ENCODE results near the gene KAT2B. TPM values are rescaled to one million over a fixed set of nuclear protein-coding genes. Genes with fewer than 3 reads are reported as not detected.
A peak's percentile ranks its signal among the peaks of the same experiment; 100 is the strongest.

The KAT2B gene
- total and polyA plus RNA-seq, 4 donors = 7.5 to 58.5 (median 16.3) TPM

GRCh38 chr3:20035019-20035418 is 5.2 kb upstream of the KAT2B start (continued):
- TF ChIP-seq CTCF (IDR thresholded peaks at IDR 0.05; ENCODE audit: low read depth, low read length, missing input control) = no peak
- no peak for TF ChIP-seq GABPA (IDR thresholded peaks at IDR 0.05 in 1 of 2, conservative IDR thresholded peaks at IDR 0.05 in 1 of 2)

- TF ChIP-seq ZBTB33 (IDR thresholded peaks at IDR 0.05) = no peak
- peak; percentile 37 to 40 for TF ChIP-seq RAD21 (IDR thresholded peaks at IDR 0.05)
- Histone ChIP-seq H3K9me3 (ENCODE audit: control insufficient read depth in 4 of 4, low read length in 3 of 4) (no peaks in the 10 kb centered on the region), H3K36me3 (ENCODE audit: control insufficient read depth in 4 of 4, insufficient read depth in 3 of 4, low read depth in 1 of 4, low read length in 3 of 4) (no peaks in the 10 kb centered on the region), H3K4me1 (ENCODE audit: control insufficient read depth in 4 of 4, insufficient read depth in 4 of 4, low read length in 3 of 4) (peaks cover 3 to 30% (median 21%) of the 10 kb centered on the region in 4 donors), H3K9ac (ENCODE audit: low read depth in 1 of 2, low read length in 2 of 2) (no peak overlapping the region), H3K27me3 (ENCODE audit: control insufficient read depth in 4 of 4, insufficient read depth in 4 of 4, low read length in 3 of 4) (no peaks in the 10 kb centered on the region), H3K27ac (ENCODE audit: low read depth in 1 of 2, low read length in 2 of 2) (no peak overlapping the region), H3K4me3 (ENCODE audit: low read depth in 1 of 3, low read length in 3 of 3) (no peak overlapping the region)
- 89% methylated on average over 1 of the region's 1 CpG for WGBS
- DNase-seq (ENCODE audit: low spot score) = no peak
Measured at GRCh38 chr3:20037255-20037996, 2.8 kb upstream of the KAT2B start.

GRCh38 chr3:20038699-20039465 is 1.4 kb upstream of the KAT2B start:
- 12% methylated on average over 16 of the region's 16 CpGs for WGBS
- Histone ChIP-seq H3K9me3 (ENCODE audit: control insufficient read depth in 4 of 4, low read length in 3 of 4) (no peaks in the 10 kb centered on the region), H3K9ac (ENCODE audit: low read depth in 1 of 2, low read length in 2 of 2) (peak overlapping the region; percentile 70 to 71), H3K36me3 (ENCODE audit: control insufficient read depth in 4 of 4, insufficient read depth in 3 of 4, low read depth in 1 of 4, low read length in 3 of 4) (no peaks in the 10 kb centered on the region), H3K4me3 (ENCODE audit: low read depth in 1 of 3, low read length in 3 of 3) (peak overlapping the region; percentile 14 to 98 (median 83)), H3K27me3 (ENCODE audit: control insufficient read depth in 4 of 4, insufficient read depth in 4 of 4, low read length in 3 of 4) (no peaks in the 10 kb centered on the region), H3K27ac (ENCODE audit: low read depth in 1 of 2, low read length in 2 of 2) (peak overlapping the region; percentile 92 to 95), H3K4me1 (ENCODE audit: control insufficient read depth in 4 of 4, insufficient read depth in 4 of 4, low read length in 3 of 4) (peaks cover 6 to 44% (median 36%) of the 10 kb centered on the region in 4 donors)
- DNase-seq (ENCODE audit: low spot score) = no peak
- TF ChIP-seq HNF4A (conservative IDR thresholded peaks at IDR 0.05) (peak in 1 of 2 donors; percentile 18), FOXA2 (IDR thresholded peaks at IDR 0.05) (no peak)

GRCh38 chr3:20039466-20039764 is 831 bp upstream of the KAT2B start:
- Histone ChIP-seq H3K27me3 (ENCODE audit: control insufficient read depth in 4 of 4, insufficient read depth in 4 of 4, low read length in 3 of 4) (no peaks in the 10 kb centered on the region), H3K9me3 (ENCODE audit: control insufficient read depth in 4 of 4, low read length in 3 of 4) (no peaks in the 10 kb centered on the region), H3K4me1 (ENCODE audit: control insufficient read depth in 4 of 4, insufficient read depth in 4 of 4, low read length in 3 of 4) (peaks cover 6 to 47% (median 39%) of the 10 kb centered on the region in 4 donors), H3K4me3 (ENCODE audit: low read depth in 1 of 3, low read length in 3 of 3) (peak overlapping the region; percentile 47 to 98 (median 83)), H3K27ac (ENCODE audit: low read depth in 1 of 2, low read length in 2 of 2) (peak overlapping the region; percentile 92 to 95), H3K36me3 (ENCODE audit: control insufficient read depth in 4 of 4, insufficient read depth in 3 of 4, low read depth in 1 of 4, low read length in 3 of 4) (no peaks in the 10 kb centered on the region), H3K9ac (ENCODE audit: low read depth in 1 of 2, low read length in 2 of 2) (peak overlapping the region; percentile 70 to 71)
- WGBS = under 1% methylated on average over 4 of the region's 4 CpGs
- DNase-seq (ENCODE audit: low spot score) = no peak
- TF ChIP-seq GABPA (IDR thresholded peaks at IDR 0.05 in 1 of 2, conservative IDR thresholded peaks at IDR 0.05 in 1 of 2) (no peak), REST (IDR thresholded peaks at IDR 0.05) (no peak), FOXA1 (IDR thresholded peaks at IDR 0.05) (no peak), RAD21 (IDR thresholded peaks at IDR 0.05) (no peak), YY1 (IDR thresholded peaks at IDR 0.05) (no peak), MAX (IDR thresholded peaks at IDR 0.05) (no peak), HNF4A (conservative IDR thresholded peaks at IDR 0.05) (no peak), EGR1 (IDR thresholded peaks at IDR 0.05; ENCODE audit: low read depth in 2 of 2) (no peak)
